GM12875 (cell line): ENCODE results near the gene GRID1.

Source experiments
- H3K4me3 ChIP-seq: one replicate; pipeline ENCODE4 v1.5.1; 2011; ENCODE audit warnings: low read depth, low read length, control low read depth
- TF ChIP-seq, protein P1 (sequence below): IDR thresholded peaks from 2 replicates; pipeline ENCODE4 v1.5.1; 2011; ENCODE audit warnings: low read depth, mild to moderate bottlenecking, control low read depth, inconsistent platforms, low read length, moderate library complexity, borderline replicate concordance; ENCODE audit not compliant: insufficient read depth

GRID1 gene

DNA sequence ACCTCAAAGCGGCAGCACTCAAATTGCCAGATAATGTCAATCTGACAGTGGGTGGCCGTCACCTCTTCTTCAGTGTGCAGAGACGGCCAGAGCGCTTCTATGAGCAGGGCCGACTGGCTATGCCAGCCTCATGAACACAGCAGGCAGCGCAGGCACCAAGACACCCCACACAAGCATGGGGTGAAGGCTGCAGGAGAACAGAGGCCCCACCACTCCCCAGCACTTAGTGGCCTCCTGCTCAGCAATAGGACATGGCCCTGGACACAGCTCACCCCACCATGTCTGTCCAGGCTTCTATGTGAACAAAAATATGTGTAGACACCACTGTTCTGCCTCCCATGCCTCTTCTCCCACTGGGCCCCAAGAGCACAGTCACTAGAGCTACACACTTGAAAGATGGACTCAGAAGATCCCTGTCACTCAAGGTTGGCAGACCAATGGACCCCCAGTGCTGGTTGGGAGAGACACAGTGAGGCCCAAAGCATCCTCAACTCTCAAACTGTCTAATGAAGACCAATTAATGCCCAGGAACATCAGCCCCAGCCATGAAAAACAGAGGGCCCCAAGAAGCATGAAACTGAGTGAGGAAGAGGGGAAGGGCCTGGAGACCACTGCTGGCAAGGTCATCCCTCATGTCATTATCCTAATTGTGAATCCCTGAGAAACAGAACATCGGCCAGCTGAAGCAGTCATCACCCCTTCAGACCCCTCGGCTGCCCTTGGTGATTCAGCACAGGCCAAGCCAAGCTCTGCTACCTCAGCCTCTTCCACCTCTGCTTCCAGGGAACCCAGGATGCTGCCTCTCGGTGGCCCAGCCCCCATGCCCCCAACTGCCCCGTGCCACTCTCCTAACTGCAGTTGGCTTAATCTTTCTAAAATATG is 77.7 kb downstream of the GRID1 start:
- H3K4me3 ChIP-seq, result no peak overlapping the region
- TF ChIP-seq, protein P1, sequence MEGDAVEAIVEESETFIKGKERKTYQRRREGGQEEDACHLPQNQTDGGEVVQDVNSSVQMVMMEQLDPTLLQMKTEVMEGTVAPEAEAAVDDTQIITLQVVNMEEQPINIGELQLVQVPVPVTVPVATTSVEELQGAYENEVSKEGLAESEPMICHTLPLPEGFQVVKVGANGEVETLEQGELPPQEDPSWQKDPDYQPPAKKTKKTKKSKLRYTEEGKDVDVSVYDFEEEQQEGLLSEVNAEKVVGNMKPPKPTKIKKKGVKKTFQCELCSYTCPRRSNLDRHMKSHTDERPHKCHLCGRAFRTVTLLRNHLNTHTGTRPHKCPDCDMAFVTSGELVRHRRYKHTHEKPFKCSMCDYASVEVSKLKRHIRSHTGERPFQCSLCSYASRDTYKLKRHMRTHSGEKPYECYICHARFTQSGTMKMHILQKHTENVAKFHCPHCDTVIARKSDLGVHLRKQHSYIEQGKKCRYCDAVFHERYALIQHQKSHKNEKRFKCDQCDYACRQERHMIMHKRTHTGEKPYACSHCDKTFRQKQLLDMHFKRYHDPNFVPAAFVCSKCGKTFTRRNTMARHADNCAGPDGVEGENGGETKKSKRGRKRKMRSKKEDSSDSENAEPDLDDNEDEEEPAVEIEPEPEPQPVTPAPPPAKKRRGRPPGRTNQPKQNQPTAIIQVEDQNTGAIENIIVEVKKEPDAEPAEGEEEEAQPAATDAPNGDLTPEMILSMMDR, result no peak

DNA sequence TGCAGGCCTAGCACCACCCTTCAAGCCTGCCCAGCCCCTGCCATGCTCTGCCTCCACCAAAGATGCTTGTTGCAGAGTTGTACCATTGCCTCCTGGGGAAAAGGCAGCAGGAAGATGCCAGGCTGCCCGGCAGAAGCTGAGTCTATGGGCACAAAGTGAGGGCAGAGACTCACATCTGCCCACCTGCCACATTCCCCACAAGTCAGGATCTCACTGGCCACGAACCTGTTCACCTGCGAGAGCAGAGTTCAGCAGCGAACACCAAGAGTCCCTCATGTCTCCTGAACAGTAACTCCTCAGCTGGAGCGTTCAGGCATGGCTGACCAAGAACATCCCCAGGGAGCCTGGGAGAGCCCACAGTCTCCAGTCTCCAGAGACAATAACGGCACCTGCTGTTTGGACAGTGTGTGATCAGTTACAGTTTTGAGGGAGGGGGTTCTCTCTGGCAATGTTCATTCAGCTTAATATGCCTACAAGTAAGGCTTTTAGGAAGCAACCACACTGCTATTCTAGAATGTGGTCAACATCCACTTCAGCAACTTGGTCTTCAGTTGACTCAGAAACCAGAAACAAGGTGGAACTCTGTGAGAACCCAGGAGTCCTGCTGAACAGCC is 78.5 kb downstream of the GRID1 start:
- TF ChIP-seq, protein P1, result no peak
- H3K4me3 ChIP-seq, result no peak overlapping the region

DNA sequence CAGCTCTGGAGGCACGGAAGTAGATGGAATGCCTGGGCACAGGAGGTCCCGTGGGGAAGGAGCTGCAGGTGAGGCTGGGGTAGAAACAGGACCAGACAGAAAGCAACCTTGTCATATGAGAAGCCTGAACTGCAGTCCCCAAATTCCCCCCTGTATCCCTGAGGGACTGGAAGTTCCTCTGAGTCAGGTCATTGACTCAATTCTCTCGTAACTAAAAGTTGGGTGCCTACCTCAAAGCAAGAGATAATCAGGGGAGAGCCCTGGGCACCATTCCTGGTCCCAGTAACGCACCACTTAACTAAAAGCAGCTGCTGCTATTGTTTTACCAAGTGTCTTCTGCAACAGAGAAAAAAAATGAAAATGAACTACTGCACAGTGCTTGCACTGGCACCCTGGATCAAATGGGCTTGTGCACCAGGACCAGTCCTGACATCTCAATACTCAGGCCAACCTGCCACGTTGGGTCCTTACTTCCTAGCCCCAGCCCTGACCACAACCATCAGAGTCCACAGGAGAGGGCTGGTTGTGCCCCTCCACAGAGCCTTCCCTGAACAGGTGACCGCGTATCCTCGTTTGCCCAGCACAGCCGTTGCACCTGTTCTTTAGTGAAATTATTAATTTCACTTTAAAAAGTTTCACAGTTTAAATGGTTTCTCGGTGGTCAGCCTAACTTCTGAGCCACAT is 79.3 kb downstream of the GRID1 start:
- no peak overlapping the region for H3K4me3 ChIP-seq
- TF ChIP-seq, protein P1, result no peak

DNA sequence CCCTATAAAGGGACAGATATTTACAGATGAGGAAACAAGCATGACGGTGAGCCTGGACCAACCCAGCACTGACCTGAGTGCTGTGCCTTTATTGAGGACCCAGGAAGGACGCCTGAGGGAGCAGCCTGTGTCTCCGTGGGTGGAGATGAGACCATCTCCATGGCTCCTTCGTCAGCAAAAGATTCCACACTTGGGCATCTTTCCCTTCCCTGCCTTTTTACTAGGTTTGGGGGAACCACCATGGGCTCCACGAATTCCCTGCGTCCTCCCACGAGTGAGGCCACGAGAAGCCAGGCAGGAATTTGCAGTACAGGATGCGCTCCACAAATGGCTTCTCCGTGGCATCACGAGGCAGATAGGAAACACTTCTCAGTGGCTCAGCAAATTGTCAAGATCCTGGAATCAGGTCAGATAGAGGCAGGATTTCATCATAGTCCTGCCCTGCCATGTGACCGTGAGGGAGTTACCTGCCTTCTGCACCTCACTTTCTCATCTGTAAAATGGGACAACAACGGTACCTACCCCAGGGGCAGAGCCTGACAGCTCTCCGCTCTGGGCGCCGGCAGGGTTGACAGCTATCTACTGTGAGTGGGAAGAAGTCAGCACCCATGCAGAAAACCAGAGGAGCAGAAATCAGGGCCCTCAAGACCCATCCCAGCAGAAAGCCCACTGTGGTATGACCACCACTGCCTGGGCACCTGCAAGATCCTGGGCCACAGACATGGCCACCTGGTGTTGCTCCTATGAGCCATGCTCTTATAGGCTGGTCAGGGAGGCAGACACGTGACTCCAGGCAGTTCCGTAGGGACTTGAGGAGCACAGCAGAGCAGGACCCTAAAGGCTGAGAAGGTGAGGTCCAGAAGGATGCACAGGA is 80.1 kb downstream of the GRID1 start:
- no peak overlapping the region for H3K4me3 ChIP-seq
- TF ChIP-seq, protein P1, result no peak

DNA sequence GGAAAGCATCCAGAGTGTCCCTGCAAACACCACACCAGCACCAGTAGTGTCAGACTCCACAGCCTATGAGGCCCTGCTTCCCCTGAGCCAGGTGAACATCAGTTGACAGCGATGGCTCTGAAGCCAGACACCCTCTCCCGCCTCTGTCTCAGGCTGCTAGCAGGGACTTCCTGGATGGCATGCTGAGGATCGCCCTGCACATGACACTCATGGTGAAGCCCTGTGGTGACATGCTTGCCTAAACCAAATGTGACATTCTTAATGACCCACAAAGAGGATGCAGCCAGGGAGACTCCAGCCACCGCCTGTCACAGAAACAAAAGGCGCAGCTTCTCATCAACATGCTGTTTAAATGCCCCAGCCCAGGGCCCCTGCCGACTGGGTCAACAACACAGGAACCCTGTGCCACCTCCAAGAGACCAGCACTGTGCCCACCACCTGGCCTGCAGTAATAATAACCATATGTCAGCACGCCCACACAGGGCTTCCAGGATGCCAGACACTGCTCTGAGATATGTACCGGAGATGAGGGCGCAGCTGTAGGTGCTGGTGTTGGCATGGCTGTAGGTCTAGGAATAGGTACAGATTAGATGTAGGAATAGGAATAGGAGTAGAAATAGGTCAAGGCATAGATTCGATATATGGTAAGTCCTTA is 81.3 kb downstream of the GRID1 start:
- TF ChIP-seq, protein P1, result no peak
- H3K4me3 ChIP-seq, result no peak overlapping the region
